ENCODE measurements around the gene SAXO1. TPM values are rescaled to one million over a fixed set of nuclear protein-coding genes. Genes with fewer than 3 reads are reported as not detected.

Gene SAXO1
- total RNA-seq, 1 experiment from 2014 or later, result 0.09 TPM

GRCh38 chr9:18972675-18973074 lies 60.3 kb downstream of the SAXO1 start:
- peaks cover 6% of the 10 kb centered on the region for H3K36me3 Mint-ChIP-seq
- CTCF ChIA-PET, result no interaction called here
- no peak for ATAC-seq
- H3K27me3 Mint-ChIP-seq (ENCODE audit: low read depth), result no peaks in the 10 kb centered on the region
- no peak overlapping the region for H3K27ac Mint-ChIP-seq
- H3K4me1 Mint-ChIP-seq, result no peaks in the 10 kb centered on the region
- DNase-seq (ENCODE audit: low spot score), result no peak
- peaks cover 8% of the 10 kb centered on the region for H3K9me3 Mint-ChIP-seq
- H3K4me3 Mint-ChIP-seq, result no peak overlapping the region
- TF ChIP-seq ZNF317 (CRISPR knock-in tag; IDR thresholded peaks at IDR 0.05; ENCODE audit: borderline replicate concordance, low read depth), result no peak
- no peak for TF ChIP-seq GTF2I (CRISPR knock-in tag; conservative IDR thresholded peaks at IDR 0.05)
- no peak for TF ChIP-seq FOXP1 (CRISPR knock-in tag; IDR thresholded peaks at IDR 0.05; ENCODE audit: borderline replicate concordance)
- POLR2A ChIA-PET, result no interaction called here

DNA sequence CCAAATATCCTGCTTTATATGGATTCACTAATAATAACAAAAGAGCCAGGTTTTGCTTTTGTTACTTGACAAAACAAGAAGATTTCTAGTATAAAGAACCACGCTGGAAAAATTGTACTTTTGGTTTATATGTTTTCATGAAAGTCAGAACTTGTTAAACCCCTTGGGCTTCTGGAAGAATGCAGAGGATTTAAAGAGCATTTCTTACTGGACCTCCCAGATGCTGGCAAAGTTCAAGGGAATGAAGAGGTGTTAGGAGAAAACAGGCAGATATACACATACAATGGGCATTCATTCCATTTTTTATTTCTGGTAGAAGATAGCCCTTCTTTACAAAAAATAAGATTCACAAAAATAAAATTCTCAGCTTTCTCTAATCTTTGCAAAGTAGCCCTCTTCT lies 61.1 kb downstream of the SAXO1 start:
- POLR2A ChIA-PET, result no interaction called here
- H3K27me3 Mint-ChIP-seq (ENCODE audit: low read depth), result no peaks in the 10 kb centered on the region
- peaks cover 10% of the 10 kb centered on the region for H3K9me3 Mint-ChIP-seq
- H3K36me3 Mint-ChIP-seq, result peaks cover 6% of the 10 kb centered on the region
- TF ChIP-seq FOXP1 (CRISPR knock-in tag; IDR thresholded peaks at IDR 0.05; ENCODE audit: borderline replicate concordance), result no peak
- no peak for TF ChIP-seq PRRX2 (CRISPR knock-in tag; IDR thresholded peaks at IDR 0.05)
- TF ChIP-seq FOXK1 (CRISPR knock-in tag; IDR thresholded peaks at IDR 0.05), result no peak
- TF ChIP-seq, protein P1, sequence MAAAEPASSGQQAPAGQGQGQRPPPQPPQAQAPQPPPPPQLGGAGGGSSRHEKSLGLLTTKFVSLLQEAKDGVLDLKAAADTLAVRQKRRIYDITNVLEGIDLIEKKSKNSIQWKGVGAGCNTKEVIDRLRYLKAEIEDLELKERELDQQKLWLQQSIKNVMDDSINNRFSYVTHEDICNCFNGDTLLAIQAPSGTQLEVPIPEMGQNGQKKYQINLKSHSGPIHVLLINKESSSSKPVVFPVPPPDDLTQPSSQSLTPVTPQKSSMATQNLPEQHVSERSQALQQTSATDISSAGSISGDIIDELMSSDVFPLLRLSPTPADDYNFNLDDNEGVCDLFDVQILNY (CRISPR knock-in tag; IDR thresholded peaks at IDR 0.05), result no peak
- no peak for TF ChIP-seq NR3C1 (CRISPR knock-in tag; conservative IDR thresholded peaks at IDR 0.05; ENCODE audit: low read depth)
- TF ChIP-seq CREB1 (CRISPR knock-in tag; IDR thresholded peaks at IDR 0.05), result no peak
- TF ChIP-seq NFYB (CRISPR knock-in tag; conservative IDR thresholded peaks at IDR 0.05; ENCODE audit: low read depth), result no peak
- no peak for TF ChIP-seq ZNF121 (CRISPR knock-in tag; IDR thresholded peaks at IDR 0.05)
- TF ChIP-seq, protein P2, sequence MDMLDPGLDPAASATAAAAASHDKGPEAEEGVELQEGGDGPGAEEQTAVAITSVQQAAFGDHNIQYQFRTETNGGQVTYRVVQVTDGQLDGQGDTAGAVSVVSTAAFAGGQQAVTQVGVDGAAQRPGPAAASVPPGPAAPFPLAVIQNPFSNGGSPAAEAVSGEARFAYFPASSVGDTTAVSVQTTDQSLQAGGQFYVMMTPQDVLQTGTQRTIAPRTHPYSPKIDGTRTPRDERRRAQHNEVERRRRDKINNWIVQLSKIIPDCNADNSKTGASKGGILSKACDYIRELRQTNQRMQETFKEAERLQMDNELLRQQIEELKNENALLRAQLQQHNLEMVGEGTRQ (CRISPR knock-in tag; IDR thresholded peaks at IDR 0.05), result no peak
- no peak for TF ChIP-seq ARID4B (CRISPR knock-in tag; IDR thresholded peaks at IDR 0.05; ENCODE audit: borderline replicate concordance)
- ATAC-seq (no peak), DNase-seq (ENCODE audit: low spot score) (no peak)
- no peak overlapping the region for H3K4me3 Mint-ChIP-seq
- H3K4me1 Mint-ChIP-seq, result no peaks in the 10 kb centered on the region
- CTCF ChIA-PET, result no interaction called here
- no peak overlapping the region for H3K27ac Mint-ChIP-seq

DNA sequence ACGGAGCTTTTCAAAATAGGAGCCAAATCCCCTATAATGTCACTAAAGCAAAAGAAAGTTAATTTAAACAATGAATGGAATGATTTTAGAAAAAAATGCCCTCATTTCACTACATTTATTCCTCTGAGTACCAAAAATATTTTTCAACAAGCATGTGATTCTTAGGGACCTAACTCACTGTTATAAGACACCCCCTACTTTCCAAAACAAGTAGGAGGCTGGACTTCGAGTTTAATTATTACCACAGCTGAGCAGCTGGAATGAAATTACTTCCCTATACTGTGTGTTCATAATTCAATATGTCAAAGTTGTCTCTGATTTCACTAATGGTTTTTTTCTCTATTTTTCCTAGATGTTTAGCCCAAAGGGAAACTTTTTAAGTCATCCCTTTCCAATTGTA lies 61.6 kb downstream of the SAXO1 start:
- CTCF ChIA-PET, result no interaction called here
- no peak for ATAC-seq
- Mint-ChIP-seq H3K27me3 (ENCODE audit: low read depth) (no peaks in the 10 kb centered on the region), H3K4me1 (no peaks in the 10 kb centered on the region), H3K4me3 (no peak overlapping the region), H3K36me3 (peaks cover 6% of the 10 kb centered on the region), H3K27ac (no peak overlapping the region), H3K9me3 (peaks cover 15% of the 10 kb centered on the region)
- TF ChIP-seq ZNF281 (CRISPR knock-in tag; IDR thresholded peaks at IDR 0.05) (no peak), FOXK1 (CRISPR knock-in tag; IDR thresholded peaks at IDR 0.05) (no peak), HMGA2 (CRISPR knock-in tag; IDR thresholded peaks at IDR 0.05) (no peak), NFYB (CRISPR knock-in tag; conservative IDR thresholded peaks at IDR 0.05; ENCODE audit: low read depth) (no peak)
- TF ChIP-seq, protein P1 (CRISPR knock-in tag; IDR thresholded peaks at IDR 0.05), result no peak
- TF ChIP-seq, protein P3, sequence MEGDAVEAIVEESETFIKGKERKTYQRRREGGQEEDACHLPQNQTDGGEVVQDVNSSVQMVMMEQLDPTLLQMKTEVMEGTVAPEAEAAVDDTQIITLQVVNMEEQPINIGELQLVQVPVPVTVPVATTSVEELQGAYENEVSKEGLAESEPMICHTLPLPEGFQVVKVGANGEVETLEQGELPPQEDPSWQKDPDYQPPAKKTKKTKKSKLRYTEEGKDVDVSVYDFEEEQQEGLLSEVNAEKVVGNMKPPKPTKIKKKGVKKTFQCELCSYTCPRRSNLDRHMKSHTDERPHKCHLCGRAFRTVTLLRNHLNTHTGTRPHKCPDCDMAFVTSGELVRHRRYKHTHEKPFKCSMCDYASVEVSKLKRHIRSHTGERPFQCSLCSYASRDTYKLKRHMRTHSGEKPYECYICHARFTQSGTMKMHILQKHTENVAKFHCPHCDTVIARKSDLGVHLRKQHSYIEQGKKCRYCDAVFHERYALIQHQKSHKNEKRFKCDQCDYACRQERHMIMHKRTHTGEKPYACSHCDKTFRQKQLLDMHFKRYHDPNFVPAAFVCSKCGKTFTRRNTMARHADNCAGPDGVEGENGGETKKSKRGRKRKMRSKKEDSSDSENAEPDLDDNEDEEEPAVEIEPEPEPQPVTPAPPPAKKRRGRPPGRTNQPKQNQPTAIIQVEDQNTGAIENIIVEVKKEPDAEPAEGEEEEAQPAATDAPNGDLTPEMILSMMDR (IDR thresholded peaks at IDR 0.05), result no peak
- TF ChIP-seq, protein P4, sequence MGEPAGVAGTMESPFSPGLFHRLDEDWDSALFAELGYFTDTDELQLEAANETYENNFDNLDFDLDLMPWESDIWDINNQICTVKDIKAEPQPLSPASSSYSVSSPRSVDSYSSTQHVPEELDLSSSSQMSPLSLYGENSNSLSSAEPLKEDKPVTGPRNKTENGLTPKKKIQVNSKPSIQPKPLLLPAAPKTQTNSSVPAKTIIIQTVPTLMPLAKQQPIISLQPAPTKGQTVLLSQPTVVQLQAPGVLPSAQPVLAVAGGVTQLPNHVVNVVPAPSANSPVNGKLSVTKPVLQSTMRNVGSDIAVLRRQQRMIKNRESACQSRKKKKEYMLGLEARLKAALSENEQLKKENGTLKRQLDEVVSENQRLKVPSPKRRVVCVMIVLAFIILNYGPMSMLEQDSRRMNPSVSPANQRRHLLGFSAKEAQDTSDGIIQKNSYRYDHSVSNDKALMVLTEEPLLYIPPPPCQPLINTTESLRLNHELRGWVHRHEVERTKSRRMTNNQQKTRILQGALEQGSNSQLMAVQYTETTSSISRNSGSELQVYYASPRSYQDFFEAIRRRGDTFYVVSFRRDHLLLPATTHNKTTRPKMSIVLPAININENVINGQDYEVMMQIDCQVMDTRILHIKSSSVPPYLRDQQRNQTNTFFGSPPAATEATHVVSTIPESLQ (CRISPR knock-in tag; IDR thresholded peaks at IDR 0.05), result no peak
- TF ChIP-seq, protein P5, sequence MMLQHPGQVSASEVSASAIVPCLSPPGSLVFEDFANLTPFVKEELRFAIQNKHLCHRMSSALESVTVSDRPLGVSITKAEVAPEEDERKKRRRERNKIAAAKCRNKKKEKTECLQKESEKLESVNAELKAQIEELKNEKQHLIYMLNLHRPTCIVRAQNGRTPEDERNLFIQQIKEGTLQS (CRISPR knock-in tag; conservative IDR thresholded peaks at IDR 0.05), result no peak
- no peak for DNase-seq (ENCODE audit: low spot score)
- POLR2A ChIA-PET, result no interaction called here
